ENCODE measurements around the gene CDCA5.
A peak's percentile ranks its signal among the peaks of the same experiment; 100 is the strongest.

Gene CDCA5, protein sequence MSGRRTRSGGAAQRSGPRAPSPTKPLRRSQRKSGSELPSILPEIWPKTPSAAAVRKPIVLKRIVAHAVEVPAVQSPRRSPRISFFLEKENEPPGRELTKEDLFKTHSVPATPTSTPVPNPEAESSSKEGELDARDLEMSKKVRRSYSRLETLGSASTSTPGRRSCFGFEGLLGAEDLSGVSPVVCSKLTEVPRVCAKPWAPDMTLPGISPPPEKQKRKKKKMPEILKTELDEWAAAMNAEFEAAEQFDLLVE

DNA sequence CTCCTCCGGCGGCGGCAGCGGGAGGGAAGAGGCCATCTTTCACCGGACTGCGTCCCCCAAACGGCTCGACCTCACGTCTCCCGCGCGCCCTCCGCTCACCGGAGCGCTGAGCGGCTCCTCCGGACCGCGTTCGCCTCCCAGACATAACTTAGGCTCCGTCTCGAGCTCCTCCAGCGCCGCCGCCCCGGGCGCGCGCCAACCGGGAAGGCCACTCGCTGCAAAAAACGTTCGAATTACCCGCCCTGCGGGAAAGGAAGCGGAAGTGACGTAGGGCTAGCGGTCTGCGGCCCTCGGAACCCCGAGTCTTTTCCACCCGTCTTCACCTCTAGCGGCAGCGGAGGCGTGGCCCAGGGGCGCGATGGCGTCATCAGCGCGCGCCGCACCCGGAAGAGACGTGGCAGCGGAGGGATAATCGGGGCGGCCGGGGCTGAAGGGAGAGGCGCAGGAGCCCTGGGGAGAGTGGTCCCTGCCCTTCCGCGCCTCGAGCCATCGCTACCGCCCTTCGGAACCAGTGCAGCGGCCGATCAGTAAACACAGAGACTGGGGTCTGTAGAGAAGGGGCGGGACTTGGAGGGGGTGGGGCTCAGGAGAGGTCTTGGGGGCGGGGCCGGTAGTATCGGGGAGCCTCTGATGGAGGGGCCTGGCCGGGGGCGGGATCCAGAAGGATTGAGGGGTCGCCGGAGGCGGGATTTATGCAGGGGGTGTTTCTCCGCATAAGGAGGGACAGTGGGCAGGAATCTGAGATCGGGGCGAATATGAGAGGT, at the start of gene CDCA5, which contains the start of gene ZFPL1:
Gene CDCA5, minus strand, starts transcription at position 207 of the 764 bp plus-strand sequence. Its CDS starts 62 bp downstream, at position 145.
Gene ZFPL1, plus strand, starts transcription at position 389 of the 764 bp plus-strand sequence. CDS start 477 bp downstream, outside the sequence.
- no peaks in the 10 kb centered on the region for H3K27me3 ChIP-seq (ENCODE audit: control insufficient read depth in 1 of 2, insufficient read depth in 2 of 2, low read length in 2 of 2)
- H3K4me3 ChIP-seq (ENCODE audit: low read depth in 1 of 2, low read length in 2 of 2): peak within 1 kb of the TSS; percentile 85 to 99
- H3K36me3 ChIP-seq (ENCODE audit: control insufficient read depth in 1 of 2, insufficient read depth in 2 of 2, low read length in 2 of 2): peaks cover 22 to 40% of the 10 kb centered on the region in 2 donors
- peaks cover 23 to 25% of the 10 kb centered on the region in 2 donors for H3K4me1 ChIP-seq (ENCODE audit: control insufficient read depth in 1 of 2, insufficient read depth in 2 of 2, low read length in 2 of 2)
- H3K9me3 ChIP-seq (ENCODE audit: control insufficient read depth in 1 of 2, low read length in 2 of 2): no peaks in the 10 kb centered on the region
- peak within 1 kb of the TSS; percentile 82 to 96 for H3K9ac ChIP-seq (ENCODE audit: low read depth in 1 of 2, low read length in 2 of 2)
- H3K27ac ChIP-seq (ENCODE audit: low read depth, low read length): peak within 1 kb of the TSS; percentile 97

DNA sequence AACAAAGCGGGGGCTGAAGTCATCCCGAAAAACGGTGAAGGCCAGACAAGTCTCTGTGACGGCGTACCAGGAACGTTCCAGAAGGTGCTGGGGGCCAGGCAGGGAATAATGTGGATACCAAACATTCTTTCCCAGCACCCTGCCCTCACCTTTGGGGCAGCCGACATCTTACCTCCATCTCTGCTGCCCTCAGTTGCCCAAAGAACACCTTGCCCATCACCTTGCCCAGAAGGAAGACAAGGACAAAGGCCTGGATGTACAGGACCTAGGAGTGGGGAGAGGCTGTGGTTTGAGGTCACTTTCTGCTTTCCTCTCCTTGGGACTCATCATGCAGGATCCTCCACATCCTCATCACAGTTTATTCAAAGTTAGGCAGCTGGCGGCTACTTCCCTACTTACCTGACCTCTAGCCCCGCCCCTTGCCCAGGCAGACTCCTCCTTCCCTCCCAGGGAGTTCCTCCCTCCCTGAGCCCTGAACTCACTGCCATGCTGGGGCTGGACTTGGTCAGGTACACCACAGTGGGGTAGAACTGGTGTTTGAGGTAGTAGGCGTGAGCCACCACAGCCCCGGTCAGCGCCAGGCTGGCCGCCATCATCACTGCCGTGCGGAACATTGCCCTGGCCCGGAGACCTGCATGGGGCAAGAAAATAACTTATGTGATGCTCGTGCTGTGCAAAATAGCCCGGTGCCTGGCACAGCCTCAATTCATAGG, 49.3 kb upstream of the CDCA5 start:
- Histone ChIP-seq H3K36me3 (ENCODE audit: control insufficient read depth in 1 of 2, insufficient read depth in 2 of 2, low read length in 2 of 2) (peaks cover 39 to 49% of the 10 kb centered on the region in 2 donors), H3K9me3 (ENCODE audit: control insufficient read depth in 1 of 2, low read length in 2 of 2) (no peaks in the 10 kb centered on the region), H3K4me3 (ENCODE audit: low read depth in 1 of 2, low read length in 2 of 2) (peak overlapping the region; percentile 78 to 94), H3K27me3 (ENCODE audit: control insufficient read depth in 1 of 2, insufficient read depth in 2 of 2, low read length in 2 of 2) (no peaks in the 10 kb centered on the region), H3K27ac (ENCODE audit: low read depth, low read length) (peak overlapping the region; percentile 97), H3K4me1 (ENCODE audit: control insufficient read depth in 1 of 2, insufficient read depth in 2 of 2, low read length in 2 of 2) (peaks cover 31 to 46% of the 10 kb centered on the region in 2 donors), H3K9ac (ENCODE audit: low read depth in 1 of 2, low read length in 2 of 2) (peak overlapping the region; percentile 85 to 99)

- H3K36me3 ChIP-seq (ENCODE audit: control insufficient read depth in 1 of 2, insufficient read depth in 2 of 2, low read length in 2 of 2): peaks cover 45 to 55% of the 10 kb centered on the region in 2 donors
- H3K27ac ChIP-seq (ENCODE audit: low read depth, low read length): peak overlapping the region; percentile 46
- H3K27me3 ChIP-seq (ENCODE audit: control insufficient read depth in 1 of 2, insufficient read depth in 2 of 2, low read length in 2 of 2): no peaks in the 10 kb centered on the region
- no peaks in the 10 kb centered on the region for H3K9me3 ChIP-seq (ENCODE audit: control insufficient read depth in 1 of 2, low read length in 2 of 2)
- peaks cover 31 to 46% of the 10 kb centered on the region in 2 donors for H3K4me1 ChIP-seq (ENCODE audit: control insufficient read depth in 1 of 2, insufficient read depth in 2 of 2, low read length in 2 of 2)
- peak overlapping the region; percentile 78 to 94 for H3K4me3 ChIP-seq (ENCODE audit: low read depth in 1 of 2, low read length in 2 of 2)
- peak overlapping the region; percentile 85 to 99 for H3K9ac ChIP-seq (ENCODE audit: low read depth in 1 of 2, low read length in 2 of 2)
These were observed 48.6 kb upstream of the CDCA5 start for GRCh38 chr11:65132238-65132987.

- no peak overlapping the region for H3K27ac ChIP-seq (ENCODE audit: low read depth, low read length)
- H3K9ac ChIP-seq (ENCODE audit: low read depth in 1 of 2, low read length in 2 of 2): no peak overlapping the region
- H3K36me3 ChIP-seq (ENCODE audit: control insufficient read depth in 1 of 2, insufficient read depth in 2 of 2, low read length in 2 of 2): peaks cover 47 to 61% of the 10 kb centered on the region in 2 donors
- no peak overlapping the region for H3K4me3 ChIP-seq (ENCODE audit: low read depth in 1 of 2, low read length in 2 of 2)
- no peaks in the 10 kb centered on the region for H3K27me3 ChIP-seq (ENCODE audit: control insufficient read depth in 1 of 2, insufficient read depth in 2 of 2, low read length in 2 of 2)
- no peaks in the 10 kb centered on the region for H3K9me3 ChIP-seq (ENCODE audit: control insufficient read depth in 1 of 2, low read length in 2 of 2)
- H3K4me1 ChIP-seq (ENCODE audit: control insufficient read depth in 1 of 2, insufficient read depth in 2 of 2, low read length in 2 of 2): peaks cover 33 to 46% of the 10 kb centered on the region in 2 donors
These were observed 48.0 kb upstream of the CDCA5 start for GRCh38 chr11:65131895-65132237.

DNA sequence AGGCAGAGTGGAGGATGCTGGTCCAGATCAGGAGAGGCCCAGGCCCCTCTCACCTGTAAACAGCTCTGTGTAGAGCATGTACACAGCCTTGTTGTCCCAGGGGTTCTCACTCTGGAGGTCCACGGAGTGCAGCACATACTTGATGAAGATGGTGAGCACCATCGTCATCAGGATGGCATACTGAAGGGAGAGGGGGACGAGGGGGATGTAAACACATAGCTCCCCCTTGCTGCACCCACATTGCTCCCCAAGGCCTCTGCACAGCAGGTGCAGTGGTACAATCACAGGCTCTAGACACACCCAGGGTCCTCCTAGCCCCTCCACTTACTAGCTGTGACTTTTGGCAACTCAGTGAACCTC, 47.6 kb upstream of the CDCA5 start:
- no peak overlapping the region for H3K9ac ChIP-seq (ENCODE audit: low read depth in 1 of 2, low read length in 2 of 2)
- H3K36me3 ChIP-seq (ENCODE audit: control insufficient read depth in 1 of 2, insufficient read depth in 2 of 2, low read length in 2 of 2): peaks cover 51 to 65% of the 10 kb centered on the region in 2 donors
- no peaks in the 10 kb centered on the region for H3K9me3 ChIP-seq (ENCODE audit: control insufficient read depth in 1 of 2, low read length in 2 of 2)
- no peak overlapping the region for H3K27ac ChIP-seq (ENCODE audit: low read depth, low read length)
- H3K27me3 ChIP-seq (ENCODE audit: control insufficient read depth in 1 of 2, insufficient read depth in 2 of 2, low read length in 2 of 2): no peaks in the 10 kb centered on the region
- peaks cover 31 to 41% of the 10 kb centered on the region in 2 donors for H3K4me1 ChIP-seq (ENCODE audit: control insufficient read depth in 1 of 2, insufficient read depth in 2 of 2, low read length in 2 of 2)
- H3K4me3 ChIP-seq (ENCODE audit: low read depth in 1 of 2, low read length in 2 of 2): no peak overlapping the region

DNA sequence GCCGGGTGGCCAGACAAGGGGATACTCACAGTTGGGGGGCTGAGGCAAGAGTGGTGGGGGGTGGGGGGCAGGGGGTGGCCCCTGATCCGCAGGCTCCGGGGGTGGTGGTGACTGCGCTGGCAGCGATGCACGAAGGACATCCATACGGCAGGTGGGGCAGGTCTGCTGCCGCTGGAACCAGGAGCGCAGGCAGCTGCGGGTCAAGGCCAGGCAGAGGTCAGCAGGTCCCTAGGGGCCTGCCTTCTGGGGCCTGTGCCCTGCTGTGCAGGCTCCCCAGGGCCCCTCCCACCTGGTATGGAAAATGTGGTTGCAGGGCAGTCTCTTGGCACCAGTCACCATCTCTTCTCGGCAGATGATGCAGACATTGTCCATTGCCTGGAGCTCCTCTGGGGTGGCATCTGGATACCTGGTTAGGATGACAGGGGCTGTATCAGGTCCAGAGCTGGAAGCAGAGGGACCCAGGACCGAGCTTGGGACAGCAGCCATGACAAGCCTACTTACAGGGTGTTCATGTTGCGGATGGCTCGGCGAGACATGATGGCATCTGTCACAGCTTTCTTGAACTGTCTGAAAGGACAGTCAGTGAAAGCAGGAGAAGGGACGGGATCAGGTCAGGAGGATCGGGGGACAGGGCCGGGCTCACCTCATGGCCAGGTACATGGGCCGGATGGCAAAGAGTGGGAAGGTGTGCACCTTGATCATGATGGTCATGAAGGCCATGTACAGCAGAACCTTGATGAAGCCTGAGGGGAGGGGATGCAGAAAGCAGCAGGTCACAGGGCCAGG, 47.0 kb upstream of the CDCA5 start:
- H3K9me3 ChIP-seq (ENCODE audit: control insufficient read depth in 1 of 2, low read length in 2 of 2): no peaks in the 10 kb centered on the region
- H3K36me3 ChIP-seq (ENCODE audit: control insufficient read depth in 1 of 2, insufficient read depth in 2 of 2, low read length in 2 of 2): peaks cover 52 to 71% of the 10 kb centered on the region in 2 donors
- H3K4me1 ChIP-seq (ENCODE audit: control insufficient read depth in 1 of 2, insufficient read depth in 2 of 2, low read length in 2 of 2): peaks cover 26 to 37% of the 10 kb centered on the region in 2 donors
- no peak overlapping the region for H3K9ac ChIP-seq (ENCODE audit: low read depth in 1 of 2, low read length in 2 of 2)
- no peaks in the 10 kb centered on the region for H3K27me3 ChIP-seq (ENCODE audit: control insufficient read depth in 1 of 2, insufficient read depth in 2 of 2, low read length in 2 of 2)
- no peak overlapping the region for H3K27ac ChIP-seq (ENCODE audit: low read depth, low read length)
- H3K4me3 ChIP-seq (ENCODE audit: low read depth in 1 of 2, low read length in 2 of 2): no peak overlapping the region

- Histone ChIP-seq H3K4me3 (ENCODE audit: low read depth in 1 of 2, low read length in 2 of 2) (no peak overlapping the region), H3K27ac (ENCODE audit: low read depth, low read length) (no peak overlapping the region), H3K9me3 (ENCODE audit: control insufficient read depth in 1 of 2, low read length in 2 of 2) (no peaks in the 10 kb centered on the region), H3K36me3 (ENCODE audit: control insufficient read depth in 1 of 2, insufficient read depth in 2 of 2, low read length in 2 of 2) (peaks cover 61 to 81% of the 10 kb centered on the region in 2 donors), H3K4me1 (ENCODE audit: control insufficient read depth in 1 of 2, insufficient read depth in 2 of 2, low read length in 2 of 2) (peaks cover 21 to 30% of the 10 kb centered on the region in 2 donors), H3K27me3 (ENCODE audit: control insufficient read depth in 1 of 2, insufficient read depth in 2 of 2, low read length in 2 of 2) (no peaks in the 10 kb centered on the region), H3K9ac (ENCODE audit: low read depth in 1 of 2, low read length in 2 of 2) (no peak overlapping the region)
These were observed 46.0 kb upstream of the CDCA5 start for GRCh38 chr11:65129649-65130441.

GRCh38 chr11:65128182-65129145, 44.6 kb upstream of the CDCA5 start:
- Histone ChIP-seq H3K27me3 (ENCODE audit: control insufficient read depth in 1 of 2, insufficient read depth in 2 of 2, low read length in 2 of 2) (no peaks in the 10 kb centered on the region), H3K36me3 (ENCODE audit: control insufficient read depth in 1 of 2, insufficient read depth in 2 of 2, low read length in 2 of 2) (peaks cover 63 to 88% of the 10 kb centered on the region in 2 donors), H3K9ac (ENCODE audit: low read depth in 1 of 2, low read length in 2 of 2) (no peak overlapping the region), H3K4me1 (ENCODE audit: control insufficient read depth in 1 of 2, insufficient read depth in 2 of 2, low read length in 2 of 2) (peaks cover 20 to 27% of the 10 kb centered on the region in 2 donors), H3K9me3 (ENCODE audit: control insufficient read depth in 1 of 2, low read length in 2 of 2) (no peaks in the 10 kb centered on the region), H3K27ac (ENCODE audit: low read depth, low read length) (no peak overlapping the region), H3K4me3 (ENCODE audit: low read depth in 1 of 2, low read length in 2 of 2) (no peak overlapping the region)

Measured in duodenal mucosa (tissue), 2 donors.